H1 (cell line): ENCODE measurements around the gene MRPL43. TPM values are rescaled to one million over a fixed set of nuclear protein-coding genes. Genes with fewer than 3 reads are reported as not detected.

Experiments
- CTCF ChIA-PET: fragments of 300-600 bp; sonication (Branson Sonifier 250); formaldehyde crosslinking; loops from one replicate; lab custom pipeline; 2021; ENCODE audit not compliant: partially characterized antibody; lab: Charles Lee
- POLR2A ChIA-PET: fragments of 300-600 bp; sonication (Branson Sonifier 250); formaldehyde crosslinking; loops from one replicate; lab custom pipeline; 2021; ENCODE audit warnings: inconsistent platforms; ENCODE audit not compliant: partially characterized antibody; lab: Charles Lee
- DNase-seq, 2 experiments: peaks; one replicate each; pipeline versions ENCODE4 v3.0.0 to v3.0.0-alpha.2; 2010 to 2022; ENCODE audit warnings: low spot score in 2 of 2, low read depth in 1 of 2, mixed read lengths in 1 of 2
- FAIRE-seq: peaks from 2 replicates; lab custom pipeline; 2011; peaks lifted over from hg19 to GRCh38; lab: Jason Lieb, UNC
- H2AFZ ChIP-seq: 2 replicates; pipeline ENCODE4 v1.8.1; 2012; ENCODE audit warnings: low read length, inconsistent platforms
- H2AK5ac ChIP-seq: 2 replicates; pipeline ENCODE4 v1.6.1; 2013; ENCODE audit warnings: low read depth, low read length
- H2BK120ac ChIP-seq: replicated peaks from 2 replicates; pipeline ENCODE3; 2013; ENCODE audit warnings: low read depth, low read length, inconsistent platforms
- H2BK12ac ChIP-seq: 2 replicates; pipeline ENCODE4 v1.6.1; 2013; ENCODE audit warnings: low read depth, low read length
- H2BK15ac ChIP-seq: 2 replicates; pipeline ENCODE4 v1.6.1; 2013; ENCODE audit warnings: low read length
- H2BK20ac ChIP-seq: 2 replicates; pipeline ENCODE4 v1.6.1; 2013; ENCODE audit warnings: low read length
- H2BK5ac ChIP-seq: 2 replicates; pipeline ENCODE4 v1.6.1; 2013; ENCODE audit warnings: low read depth, low read length
- H3K14ac ChIP-seq: 2 replicates; pipeline ENCODE4 v1.6.1; 2013; ENCODE audit warnings: inconsistent platforms; ENCODE audit not compliant: insufficient read length
- H3K18ac ChIP-seq: 2 replicates; pipeline ENCODE4 v1.6.1; 2013; ENCODE audit warnings: low read length; ENCODE audit errors: extremely low read depth
- H3K23ac ChIP-seq: 2 replicates; pipeline ENCODE4 v1.6.1; 2013; ENCODE audit warnings: inconsistent platforms; ENCODE audit not compliant: insufficient read length
- H3K23me2 ChIP-seq: 2 replicates; pipeline ENCODE4 v1.6.1; 2013; ENCODE audit warnings: low read depth, low read length
- H3K27ac ChIP-seq: 2 replicates; pipeline ENCODE4 v1.6.1; 2011; ENCODE audit warnings: low read depth, low read length, inconsistent platforms
- H3K27me3 ChIP-seq, 4 experiments: replicated peaks in 1 of 4; 1 replicate in 1 of 4; 2 replicates in 3 of 4; pipeline versions ENCODE4 v1.6.1 to v1.8.1; 2011 to 2013; ENCODE audit warnings: low read length in 3 of 4, mild to moderate bottlenecking in 3 of 4, inconsistent platforms in 2 of 4, mixed read lengths in 2 of 4, moderate library complexity in 1 of 4; ENCODE audit not compliant: control insufficient read depth in 3 of 4, insufficient read depth in 3 of 4; ENCODE audit errors: extremely low read depth in 1 of 4
- H3K36me3 ChIP-seq, 4 experiments: 2 replicates each; pipeline versions ENCODE4 v1.6.1 to v1.8.1; 2011 to 2013; ENCODE audit warnings: mild to moderate bottlenecking in 4 of 4, low read length in 3 of 4, moderate library complexity in 2 of 4, control low read depth in 1 of 4, inconsistent platforms in 1 of 4; ENCODE audit not compliant: insufficient read depth in 4 of 4, control insufficient read depth in 2 of 4
- H3K4ac ChIP-seq: replicated peaks from 2 replicates; pipeline ENCODE3; 2013; ENCODE audit warnings: low read length, low read depth, mixed read lengths, inconsistent platforms; ENCODE audit not compliant: insufficient read length
- H3K4me1 ChIP-seq, 4 experiments: replicated peaks in 1 of 4; 1 replicate in 1 of 4; 2 replicates in 3 of 4; pipeline versions ENCODE4 v1.6.1 to v1.8.1; 2011 to 2013; ENCODE audit warnings: low read length in 3 of 4, inconsistent platforms in 2 of 4, mixed read lengths in 1 of 4; ENCODE audit not compliant: insufficient read depth in 4 of 4, control insufficient read depth in 3 of 4
- H3K4me2 ChIP-seq, 2 experiments: 2 replicates each; pipeline versions ENCODE4 v1.6.1 to v1.8.1; 2011 to 2013; ENCODE audit warnings: low read depth in 2 of 2, low read length in 2 of 2, control low read depth in 1 of 2, inconsistent platforms in 1 of 2, mild to moderate bottlenecking in 1 of 2; ENCODE audit not compliant: insufficient read depth in 1 of 2
- H3K4me3 ChIP-seq, 4 experiments: fragments of 200-600, 300-600 bp in 1 of 4; sonication (generic), shearing (Covaris generic), sonication (Bioruptor Twin) in 1 of 4; 2 replicates each; pipeline versions ENCODE4 v1.5.1 to v1.8.1; 2011 to 2016; ENCODE audit warnings: low read length in 4 of 4, low read depth in 3 of 4, control low read depth in 2 of 4, inconsistent platforms in 2 of 4, mild to moderate bottlenecking in 2 of 4, mixed read lengths in 1 of 4, moderate library complexity in 1 of 4; ENCODE audit not compliant: insufficient read depth in 2 of 4; ENCODE audit errors: extremely low read depth in 1 of 4
- H3K56ac ChIP-seq: replicated peaks from 2 replicates; pipeline ENCODE3; 2013; ENCODE audit warnings: low read depth, mild to moderate bottlenecking, mixed read lengths, low read length, inconsistent platforms; ENCODE audit not compliant: insufficient read length
- H3K79me1 ChIP-seq: 2 replicates; pipeline ENCODE4 v1.6.1; 2013; ENCODE audit warnings: low read depth, low read length, control low read depth
- H3K79me2 ChIP-seq, 2 experiments: 2 replicates each; pipeline versions ENCODE4 v1.6.1 to v1.8.1; 2012 to 2013; ENCODE audit warnings: low read length in 2 of 2, mild to moderate bottlenecking in 2 of 2, inconsistent platforms in 1 of 2; ENCODE audit not compliant: insufficient read depth in 2 of 2, control insufficient read depth in 1 of 2
- H3K9ac ChIP-seq, 4 experiments: replicated peaks in 1 of 4; 1 replicate in 1 of 4; 2 replicates in 3 of 4; pipeline versions ENCODE4 v1.6.1 to v1.8.1; 2011 to 2013; ENCODE audit warnings: low read depth in 3 of 4, low read length in 3 of 4, control low read depth in 2 of 4, mild to moderate bottlenecking in 2 of 4, moderate library complexity in 2 of 4, inconsistent platforms in 1 of 4; ENCODE audit errors: extremely low read depth in 1 of 4
- H3K9me3 ChIP-seq, 2 experiments: 2 replicates each; pipeline versions ENCODE4 v1.6.1 to v1.8.1; 2012 to 2013; ENCODE audit warnings: mild to moderate bottlenecking in 2 of 2, moderate library complexity in 2 of 2, control low read depth in 1 of 2, inconsistent platforms in 1 of 2, low read depth in 1 of 2, low read length in 1 of 2, mixed read lengths in 1 of 2; ENCODE audit not compliant: insufficient read depth in 2 of 2
- H4K20me1 ChIP-seq, 2 experiments: replicated peaks in 1 of 2; 2 replicates each; pipeline versions ENCODE3 to v1.8.1; 2011 to 2013; ENCODE audit warnings: inconsistent platforms in 2 of 2, low read length in 2 of 2, mild to moderate bottlenecking in 1 of 2; ENCODE audit not compliant: insufficient read depth in 2 of 2, control insufficient read depth in 1 of 2
- H4K5ac ChIP-seq: 2 replicates; pipeline ENCODE4 v1.6.1; 2013; ENCODE audit warnings: low read length, low read depth, mixed read lengths, inconsistent platforms; ENCODE audit not compliant: insufficient read length
- H4K8ac ChIP-seq: 2 replicates; pipeline ENCODE4 v1.8.0; 2013; ENCODE audit warnings: mild to moderate bottlenecking, moderate library complexity, low read length, inconsistent platforms; ENCODE audit not compliant: insufficient read depth; ENCODE audit errors: extremely low read depth
- H4K91ac ChIP-seq: replicated peaks from 2 replicates; pipeline ENCODE3; 2013; ENCODE audit warnings: low read length, mixed read lengths, inconsistent platforms; ENCODE audit not compliant: insufficient read length
- KDM1A ChIP-seq: fragments of 200-600, 300-600 bp; sonication (generic); IDR thresholded peaks from 2 replicates; pipeline ENCODE4 v1.7.1; 2016; ENCODE audit warnings: mild to moderate bottlenecking, low read length, borderline replicate concordance
- KDM4A ChIP-seq: IDR thresholded peaks from one replicate; pipeline ENCODE4 v1.7.1; 2012; ENCODE audit warnings: low read depth, mild to moderate bottlenecking, moderate library complexity, low read length, inconsistent platforms; ENCODE audit not compliant: severe bottlenecking
- PHF8 ChIP-seq: fragments of 200-600 bp; sonication (generic); conservative IDR thresholded peaks from 2 replicates; pipeline ENCODE4 v1.7.1; 2012; ENCODE audit warnings: low read depth, mild to moderate bottlenecking, inconsistent platforms, low read length, moderate library complexity
- POLR2A ChIP-seq, 2 experiments: IDR thresholded peaks; 1 replicate in 1 of 2; 2 replicates in 1 of 2; pipeline ENCODE4 v1.6.1; 2011; ENCODE audit warnings: low read depth in 2 of 2, low read length in 2 of 2, mild to moderate bottlenecking in 2 of 2; ENCODE audit errors: control extremely low read depth in 1 of 2
- POLR2AphosphoS5 ChIP-seq: IDR thresholded peaks from 2 replicates; pipeline ENCODE4 v1.6.1; 2011; ENCODE audit warnings: low read depth, low read length
- SUZ12 ChIP-seq: fragments of 200-600 bp; sonication (generic); IDR thresholded peaks from 2 replicates; pipeline ENCODE4 v1.6.1; 2012; ENCODE audit warnings: mild to moderate bottlenecking, inconsistent platforms, low read length, moderate library complexity, mixed read lengths
- TAF1 ChIP-seq: IDR thresholded peaks from 2 replicates; pipeline ENCODE4 v1.6.1; 2011; ENCODE audit warnings: mild to moderate bottlenecking, low read depth, low read length
- YY1 ChIP-seq: IDR thresholded peaks from 2 replicates; pipeline ENCODE4 v1.6.1; 2011; ENCODE audit warnings: low read depth, mild to moderate bottlenecking, low read length
- WGBS, 2 experiments: shearing (Covaris generic) in 1 of 2; methylation state at CpG; one replicate each; pipeline versions ENCODE4 v1.1.6 to v1.1.7; 2013 to 2015; ENCODE audit warnings: low lambda C conversion rate in 2 of 2, mixed read lengths in 2 of 2, inconsistent platforms in 1 of 2, low coverage in 1 of 2, missing lambda C conversion rate in 1 of 2; ENCODE audit not compliant: insufficient replicate concordance in 2 of 2, insufficient coverage in 1 of 2, insufficient read length in 1 of 2; ENCODE audit errors: extremely low coverage in 1 of 2, missing lambda C conversion rate in 1 of 2; 5-methylcytosine and 5-hydroxymethylcytosine counted together
- polyA plus RNA-seq, 7 experiments: library from polyadenylated mRNA; depleted of rRNA in 3 of 7; stranded (reverse) in 5 of 7; unstranded in 2 of 7; fragments of >200 nt in 5 of 7; fragments of 200-250 nt in 2 of 7; gene quantifications; 1 replicate in 5 of 7; 2 replicates in 1 of 7; 4 replicates in 1 of 7; pipeline versions ENCODE4 v1.2.1 to v1.2.3, GENCODE V29; 2011 to 2013; ENCODE audit warnings: missing spikeins in 2 of 7, mixed read lengths in 2 of 7
- total RNA-seq: library from RNA; stranded (reverse); fragmentation: NEBNext Ultra II Directional; extraction: Animal tissue kit (Norgen Biotek cat#: 25700); gene quantifications from 2 replicates; pipeline ENCODE4 v1.2.1, GENCODE V29; 2021

The MRPL43 gene
- total and polyA plus RNA-seq, 2 of the 8 experiments (the other 6 are each of a cell fraction or from before 2014, with no cell fraction given) = 74.1 to 149 TPM

DNA sequence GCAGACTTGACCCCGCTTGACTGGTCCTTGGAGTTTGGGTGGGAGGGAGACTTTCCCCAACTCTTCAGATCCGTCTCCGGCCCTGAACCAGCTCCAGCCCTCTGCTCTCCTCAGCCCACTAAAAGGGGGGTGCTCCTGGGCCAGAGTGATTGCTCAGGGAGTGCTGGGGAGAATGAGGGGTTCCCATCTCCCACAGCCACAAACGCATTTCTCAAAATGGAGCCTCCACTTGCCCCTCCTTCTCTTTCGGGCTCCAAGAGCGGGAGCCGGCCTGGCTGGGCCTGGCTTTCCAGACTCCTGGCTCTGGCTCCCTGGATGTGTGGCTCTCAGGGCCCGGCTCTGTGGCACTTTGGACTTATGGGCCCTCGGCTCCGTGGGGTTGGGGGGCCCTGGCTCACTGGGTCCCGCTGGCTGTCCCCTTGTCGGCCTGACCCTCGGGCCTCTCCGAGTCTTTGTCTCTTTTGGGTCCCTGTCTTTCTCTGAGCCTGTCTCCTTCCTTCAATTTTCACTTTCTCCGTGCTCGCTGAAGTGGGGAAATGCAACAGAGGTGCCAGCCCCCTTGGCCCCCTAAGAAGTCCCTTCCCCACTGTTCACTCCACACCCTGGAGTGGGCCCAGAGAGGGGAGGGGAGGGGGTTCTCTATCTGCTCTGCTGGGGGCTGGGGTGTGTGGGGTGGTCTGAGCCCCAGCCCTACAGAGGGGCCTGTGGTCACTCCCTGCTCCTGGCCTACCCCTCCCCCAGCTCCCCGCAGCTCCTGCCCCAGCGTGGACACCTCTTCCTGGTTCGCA is 13.0 kb upstream of the MRPL43 start:
- POLR2A ChIA-PET = interaction anchor here (1.2 to 12.6 kb wide), 6 partner anchors 9 to 33 kb away, joined by 3 to 143 read pairs (median 19); partner anchors contain the start of genes MRPL43 and TWNK

More for the DNA sequence above, 13.0 kb upstream of the MRPL43 start:
- Histone ChIP-seq H3K4me2 (peak overlapping the region; percentile 90 to 93), H3K79me1 (peaks cover 6% of the 10 kb centered on the region; the same call in 1 of the 2 replicates), H2BK15ac (peak overlapping the region; percentile 48; the same call in 1 of the 2 replicates), H3K9me3 (no peaks in the 10 kb centered on the region), H3K4ac (peak overlapping the region; percentile 44), H2AK5ac (no peak overlapping the region; the same call in 1 of the 2 replicates), H2BK5ac (peak overlapping the region; percentile 64), H3K27me3 (no peaks in the 10 kb centered on the region), H2BK20ac (no peak overlapping the region), H3K18ac (peak overlapping the region; percentile 86), H4K5ac (peak overlapping the region; percentile 31), H3K79me2 (peaks cover 0 to 33% of the 10 kb centered on the region in 2 experiments; a peak in 2 of 4 replicates), H3K23me2 (peaks cover 17% of the 10 kb centered on the region), H3K36me3 (peaks cover 5 to 24% (median 17%) of the 10 kb centered on the region in 4 experiments; a peak in 7 of 8 replicates), H4K8ac (peak overlapping the region; percentile 97; the same call in 1 of the 2 replicates), H3K56ac (peak overlapping the region; percentile 62), H3K4me1 (peaks cover 4 to 24% (median 14%) of the 10 kb centered on the region in 4 experiments), H3K9ac (peak overlapping the region; percentile 80 to 94 (median 88)), H2AFZ (no peak overlapping the region), H4K91ac (peak overlapping the region; percentile 41), H3K27ac (peak overlapping the region; percentile 84), H3K23ac (no peak overlapping the region), H3K14ac (no peak overlapping the region), H3K4me3 (peak overlapping the region; percentile 60 to 90 (median 74)), H2BK12ac (no peak overlapping the region), H4K20me1 (peaks cover 0 to 11% of the 10 kb centered on the region in 2 experiments), H2BK120ac (no peak overlapping the region)
- FAIRE-seq = no peak
- no peak for TF ChIP-seq KDM1A
- peak; percentile 35 for TF ChIP-seq KDM4A
- TF ChIP-seq PHF8 = no peak; the same call in 1 of the 2 replicates
- TF ChIP-seq POLR2AphosphoS5 = no peak; the same call in 1 of the 2 replicates
- TF ChIP-seq SUZ12 = no peak
- peak; percentile 66 for TF ChIP-seq YY1
- peak in 1 of 2 experiments; percentile 47; a peak in 2 of 3 replicates for TF ChIP-seq POLR2A (IDR thresholded peaks at IDR 0.05; ENCODE audit: control extremely low read depth in 1 of 2, low read depth in 2 of 2, low read length in 2 of 2)
- TF ChIP-seq TAF1 = peak; percentile 63
- DNase-seq = peak in 1 of 2 experiments; percentile 63
- CTCF ChIA-PET = interaction anchor here (1.0 to 26.8 kb wide), 6 partner anchors 7 to 121 kb away, joined by 3 to 464 read pairs (median 5); no protein-coding TSS in a partner anchor
- WGBS, 2 experiments = 20% methylated on average over 15 of the region's 19 CpGs; no CpG with 5 or more reads in 1 of the 2 experiments
